CD4-positive, alpha-beta T cell treated with Interleukin-15 for 1 hour (primary cell): ENCODE data around the gene CCDC182.

Experiments used
- DNase-seq: peaks from one replicate; pipeline ENCODE4 v3.0.0-alpha.2; 2020

The CCDC182 gene

GRCh38 chr17:57745242-57745641 is at the start of gene CCDC182:
TSS of gene CCDC182 (minus strand) at chr17:57745299. CDS start at chr17:57745272, 27 bp downstream.
- no peak for DNase-seq

GRCh38 chr17:57794841-57795240 is 49.7 kb upstream of the CCDC182 start:
- no peak for DNase-seq

- DNase-seq, result no peak
Observed at GRCh38 chr17:57788725-57789124, 43.6 kb upstream of the CCDC182 start.

- no peak for DNase-seq
Observed at GRCh38 chr17:57785022-57785421, 39.9 kb upstream of the CCDC182 start.

GRCh38 chr17:57784226-57784895 is 39.3 kb upstream of the CCDC182 start:
- DNase-seq, result no peak

- peak; percentile 57 for DNase-seq
Observed at GRCh38 chr17:57783338-57783742, 38.2 kb upstream of the CCDC182 start.

DNA sequence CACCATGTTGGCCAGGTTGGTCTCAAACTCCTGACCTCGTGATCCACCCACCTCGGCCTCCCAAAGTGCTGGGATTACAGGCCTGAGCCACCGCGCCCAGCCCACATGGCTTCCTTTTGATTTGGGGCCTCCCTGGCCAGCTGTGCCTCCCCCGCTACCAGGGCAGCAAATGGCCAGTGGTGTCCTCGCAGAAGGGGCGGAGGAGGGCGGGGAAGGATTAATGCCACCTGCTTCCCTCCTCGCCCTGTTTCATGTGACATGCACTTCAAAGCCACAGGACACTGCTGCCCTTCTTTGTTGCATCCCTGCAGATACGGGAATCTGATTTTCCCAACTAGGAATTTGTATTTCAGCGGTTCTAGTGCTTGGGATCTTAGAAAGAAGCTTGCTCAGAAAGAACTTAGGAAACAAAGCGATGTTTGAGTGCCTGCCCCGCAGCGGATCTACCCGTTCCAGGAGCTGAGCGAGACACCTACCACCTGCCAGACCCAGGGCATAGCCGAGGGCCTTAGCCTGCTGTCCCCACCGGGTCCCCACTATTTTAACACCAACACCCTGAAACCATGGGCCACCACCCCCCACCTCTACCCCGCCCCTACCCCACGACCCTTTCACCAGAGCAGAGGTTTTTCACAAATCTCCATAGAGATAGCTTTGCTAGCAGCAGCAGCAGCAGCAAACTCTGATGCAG is 37.7 kb upstream of the CCDC182 start:
- no peak for DNase-seq

DNA sequence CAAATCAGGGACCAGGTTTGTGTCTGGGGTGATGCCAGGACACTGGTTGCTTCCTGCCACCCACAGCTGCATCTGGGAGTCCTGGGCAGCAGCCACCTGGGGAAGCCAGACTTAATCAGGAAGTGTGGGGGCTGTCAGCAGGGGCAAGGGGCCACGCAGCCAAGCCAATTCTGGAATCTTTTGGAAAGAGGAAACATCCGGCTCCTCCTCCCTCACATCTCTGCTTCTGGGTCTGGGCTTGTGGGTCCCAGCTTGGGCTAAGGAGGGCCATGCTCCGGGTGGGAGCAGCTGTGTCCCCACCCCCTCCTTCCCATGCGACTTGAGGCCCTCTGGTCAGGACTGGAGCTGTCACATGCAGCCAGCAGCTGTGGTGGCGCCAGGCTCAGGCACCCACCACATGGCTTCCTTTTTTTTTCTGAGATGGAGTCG is 37.0 kb upstream of the CCDC182 start:
- no peak for DNase-seq

- no peak for DNase-seq
Observed at GRCh38 chr17:57781386-57782061, 36.4 kb upstream of the CCDC182 start.

DNA sequence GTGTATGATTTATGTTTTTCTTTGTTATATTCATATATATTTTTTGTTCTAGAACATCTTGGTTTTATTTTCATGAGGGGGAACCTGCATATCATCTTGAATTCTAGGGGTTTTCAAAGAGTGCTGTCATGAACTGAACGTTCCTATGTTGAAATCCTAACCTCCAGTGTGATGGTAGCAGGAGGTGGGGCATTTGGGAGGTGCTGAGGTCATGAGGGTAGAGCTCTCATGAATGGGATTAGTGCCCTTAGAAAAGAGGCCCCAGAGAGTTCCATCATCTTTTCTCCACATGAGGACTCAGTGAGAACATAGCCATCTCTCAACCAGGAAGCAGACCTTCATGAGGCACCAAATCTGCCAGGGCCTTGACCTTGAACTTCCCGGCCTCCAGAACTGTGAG is 34.6 kb upstream of the CCDC182 start:
- no peak for DNase-seq

- DNase-seq, result no peak
Observed at GRCh38 chr17:57778306-57778705, 33.2 kb upstream of the CCDC182 start.

DNA sequence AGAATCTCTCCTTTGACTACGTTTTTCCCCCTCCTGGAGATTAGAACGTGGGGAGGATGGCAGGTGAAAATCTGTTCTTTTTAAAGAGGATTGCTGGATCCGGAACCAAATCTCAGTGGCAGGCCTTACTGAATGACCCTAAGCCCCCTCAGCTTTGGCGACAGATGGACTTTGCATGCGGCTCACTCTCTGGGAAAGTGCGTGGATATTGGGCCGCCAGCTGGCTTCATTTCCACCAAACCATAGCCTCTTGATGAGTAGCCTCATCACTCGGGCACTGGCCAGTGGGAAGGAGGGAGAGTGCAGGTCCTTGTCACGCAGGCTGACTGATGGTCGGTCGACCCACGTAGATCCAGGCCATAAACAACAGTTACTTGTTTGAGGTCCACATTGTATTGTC is 31.3 kb upstream of the CCDC182 start:
- DNase-seq, result no peak

- no peak for DNase-seq
Observed at GRCh38 chr17:57774872-57775271, 29.8 kb upstream of the CCDC182 start.

DNA sequence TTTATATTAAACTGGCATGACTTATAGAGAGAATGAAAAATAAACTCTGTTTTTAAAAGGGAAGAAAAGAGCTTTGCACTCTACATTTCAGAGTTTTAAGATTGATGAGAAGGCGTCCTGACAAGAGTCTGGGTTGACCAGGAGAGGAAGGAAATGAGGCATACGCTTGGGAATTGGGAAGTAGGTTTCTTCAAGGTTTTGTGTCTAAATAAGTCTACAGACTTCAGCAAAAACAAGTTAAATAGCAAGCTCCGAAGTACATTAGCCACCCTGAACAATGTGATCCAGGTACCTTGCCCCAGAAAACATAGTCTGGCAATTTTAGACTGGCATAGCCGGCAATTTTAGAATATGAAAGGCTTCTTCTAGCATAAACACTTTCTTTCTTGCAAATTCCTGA is 28.5 kb upstream of the CCDC182 start:
- DNase-seq, result no peak

DNA sequence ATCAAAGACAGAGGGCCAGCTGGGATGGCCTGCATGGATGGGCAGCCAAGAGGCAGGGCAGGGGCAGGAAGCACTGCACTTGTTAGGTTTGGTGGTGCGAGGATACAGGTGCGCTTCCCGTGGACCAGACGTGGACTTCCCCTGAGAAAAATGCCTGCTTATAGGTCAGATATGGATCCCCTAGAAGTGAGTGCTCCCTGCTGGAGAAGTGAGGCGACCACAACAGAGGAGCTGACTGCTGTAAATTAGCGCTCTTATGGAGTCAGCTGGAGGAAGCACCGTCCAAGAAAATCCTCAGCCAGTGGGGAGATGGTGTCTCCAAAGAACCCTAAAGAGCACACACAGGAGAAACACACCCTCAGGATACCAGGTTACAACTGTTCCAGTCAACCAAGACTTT is 27.7 kb upstream of the CCDC182 start:
- no peak for DNase-seq

DNA sequence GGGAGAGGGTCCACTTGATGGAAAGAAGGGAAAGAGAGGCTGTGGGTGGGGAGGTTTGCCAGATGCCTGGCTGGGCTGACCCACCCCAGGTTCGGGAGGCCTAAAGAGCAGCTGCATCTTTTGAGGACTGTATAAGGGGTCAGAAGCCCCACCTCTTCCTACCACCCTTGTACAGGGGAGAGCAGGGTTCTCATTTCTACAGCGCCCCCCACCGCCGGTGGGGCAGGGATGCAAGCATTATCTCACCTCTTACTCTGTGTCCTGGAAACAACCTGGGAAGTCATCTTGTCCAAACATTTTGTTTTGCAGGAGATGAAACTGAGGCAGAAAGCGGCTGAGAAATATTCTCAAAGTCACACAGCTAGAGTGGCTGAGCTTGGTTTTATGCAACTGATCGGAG is 22.5 kb upstream of the CCDC182 start:
- no peak for DNase-seq

DNA sequence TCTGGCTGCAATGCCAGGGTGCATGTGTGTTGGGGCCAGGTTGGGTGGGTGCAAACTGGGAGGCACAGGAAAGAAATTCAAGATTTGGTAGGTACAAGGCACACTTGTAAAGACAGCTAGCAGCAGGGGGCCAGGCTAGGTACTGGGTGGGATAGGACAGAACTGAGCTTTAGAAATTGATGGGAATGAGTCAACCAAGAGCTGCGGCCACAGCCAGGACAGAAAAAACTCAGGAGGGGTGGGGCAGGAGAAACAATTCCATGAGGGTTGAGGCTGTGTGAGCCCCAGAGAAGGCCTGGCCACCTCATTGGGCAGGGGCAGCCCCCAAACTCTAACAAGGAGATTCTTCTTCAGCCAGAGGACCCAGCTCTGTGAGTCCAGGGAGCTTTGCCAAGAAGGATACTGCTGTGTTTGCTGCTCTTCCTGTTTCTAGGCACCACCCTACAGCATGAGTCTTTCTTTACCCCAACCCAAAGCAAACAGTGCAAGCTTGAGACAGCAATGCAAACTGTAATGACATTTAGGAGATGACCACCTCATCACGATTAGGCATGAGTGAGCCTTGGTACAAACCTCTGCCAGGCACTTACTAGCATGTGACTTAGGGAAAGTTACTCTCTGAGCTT is 21.3 kb upstream of the CCDC182 start:
- no peak for DNase-seq

DNA sequence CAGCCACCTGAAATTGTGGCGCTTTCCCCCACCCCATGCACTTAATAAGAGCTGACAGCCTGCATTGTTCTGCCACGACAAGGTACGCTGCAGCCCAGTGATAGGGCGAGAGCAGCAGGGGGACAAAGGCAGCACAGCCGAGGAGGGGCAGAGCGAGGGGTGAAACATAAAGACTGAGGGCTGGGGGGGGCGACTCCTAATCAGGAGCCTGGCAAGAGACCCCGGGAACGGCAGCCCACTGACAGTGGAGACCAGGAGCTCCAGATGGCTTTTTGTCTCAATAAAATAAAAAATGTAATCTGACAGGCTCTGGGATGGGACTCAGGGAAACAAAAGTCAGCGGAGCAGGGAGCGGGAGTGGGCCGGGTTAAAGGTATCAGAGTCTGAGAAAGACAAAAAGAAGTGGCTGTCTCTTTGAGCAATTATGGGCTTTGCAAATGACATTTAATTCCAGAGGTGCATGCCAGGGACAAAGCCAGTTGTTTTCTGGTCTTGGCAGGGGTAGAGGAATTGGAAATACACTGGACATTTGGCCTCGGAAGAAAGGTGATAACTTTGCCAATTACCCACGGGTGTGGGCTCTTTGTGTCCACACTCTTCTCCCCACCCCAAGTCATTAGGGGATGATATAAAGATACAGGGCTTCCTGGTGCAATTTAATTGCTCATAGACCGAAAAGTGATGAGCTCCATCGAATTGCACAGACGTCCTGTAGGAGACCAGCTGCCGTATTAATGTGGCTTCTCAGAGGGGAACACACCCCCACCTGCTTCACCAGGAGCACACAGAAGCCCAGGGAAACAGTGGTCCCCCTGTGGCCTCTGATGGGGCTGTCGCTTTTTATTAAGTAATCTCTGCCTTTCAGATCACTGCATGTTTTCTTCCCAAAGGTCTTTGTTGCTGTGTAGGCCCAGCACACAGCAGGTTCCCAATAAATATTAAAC is 17.6 kb upstream of the CCDC182 start:
- no peak for DNase-seq

GRCh38 chr17:57761887-57762286 is 16.8 kb upstream of the CCDC182 start:
- DNase-seq, result no peak

- no peak for DNase-seq
Observed at GRCh38 chr17:57760046-57760445, 14.9 kb upstream of the CCDC182 start.

- DNase-seq, result no peak
Observed at GRCh38 chr17:57758654-57759053, 13.6 kb upstream of the CCDC182 start.

DNA sequence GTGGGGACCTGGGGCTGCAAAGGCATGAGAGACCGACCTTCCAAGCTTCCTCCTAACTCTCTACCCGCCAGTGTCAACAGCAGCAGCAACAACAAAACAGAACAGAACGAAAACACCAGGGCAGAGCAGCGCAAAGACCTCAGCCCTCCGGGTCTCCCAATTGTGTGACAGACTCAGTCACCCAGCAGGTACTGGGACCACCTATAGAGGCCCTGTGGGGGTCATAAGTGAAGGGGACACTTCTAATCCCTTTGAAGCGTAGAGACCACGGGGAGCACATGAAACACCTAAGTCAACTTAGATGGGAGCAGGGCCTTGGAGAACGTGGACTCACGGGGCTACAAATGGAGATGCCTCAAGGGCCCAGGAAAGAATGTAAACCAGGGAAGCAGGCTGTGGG is 12.6 kb upstream of the CCDC182 start:
- no peak for DNase-seq

DNA sequence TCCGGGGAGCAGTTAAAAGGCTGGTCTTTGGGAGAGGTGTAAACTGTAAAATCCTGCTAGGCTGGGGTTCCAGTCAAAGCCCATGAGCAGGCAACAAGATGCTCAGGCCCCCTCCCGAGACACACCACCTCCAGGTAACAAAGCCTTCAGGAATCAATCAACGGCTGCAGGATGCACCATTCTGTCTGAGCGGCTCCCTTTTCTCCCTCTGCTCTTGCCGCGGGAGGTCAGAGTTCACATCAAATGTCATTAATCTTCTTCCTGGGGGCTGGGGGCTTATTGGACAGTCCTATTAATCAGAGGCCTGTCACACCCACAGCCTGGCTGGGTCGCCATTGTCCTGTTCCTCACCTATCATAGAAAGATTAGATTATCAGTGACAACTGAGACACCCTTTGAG is 11.9 kb upstream of the CCDC182 start:
- DNase-seq, result no peak
